Left renal pelvis (tissue), 4 donors: Measurements from ENCODE around the gene DCHS2. TPM values are rescaled to one million over a fixed set of nuclear protein-coding genes. Genes with fewer than 3 reads are reported as not detected.

Experiments
- DNase-seq, 4 donors: peaks; one replicate each; pipeline ENCODE4 v3.0.0-alpha.2; 2013; ENCODE audit warnings: low read depth in 4 of 4, low spot score in 3 of 4
- polyA plus RNA-seq, 4 donors: library from polyadenylated mRNA; unstranded; fragments of 120-200 nt; gene quantifications; one replicate each; pipeline ENCODE4 v1.2.1, GENCODE V29; 2013; ENCODE audit not compliant: insufficient read length in 4 of 4

The DCHS2 gene
- polyA plus RNA-seq, 4 donors, result 6.3 to 26.0 (median 8.1) TPM

GRCh38 chr4:154332681-154333421 is 158.7 kb downstream of the DCHS2 start:
- DNase-seq, result peak in 2 of 4 donors; percentile 6 to 9

GRCh38 chr4:154329939-154330338 is 161.7 kb downstream of the DCHS2 start:
- DNase-seq, result no peak

- DNase-seq, result peak in 1 of 4 donors; percentile 20
These were observed 162.2 kb downstream of the DCHS2 start for GRCh38 chr4:154329268-154329868.

- DNase-seq, result no peak
These were observed 163.6 kb downstream of the DCHS2 start for GRCh38 chr4:154328030-154328429.

GRCh38 chr4:154320521-154320920 is 171.1 kb downstream of the DCHS2 start:
- no peak for DNase-seq

- no peak for DNase-seq
These were observed 171.9 kb downstream of the DCHS2 start for GRCh38 chr4:154319736-154320135.

GRCh38 chr4:154317201-154317999 is 174.2 kb downstream of the DCHS2 start:
- no peak for DNase-seq

- DNase-seq, result no peak
These were observed 175.9 kb downstream of the DCHS2 start for GRCh38 chr4:154315741-154316140.

- peak in 2 of 4 donors; percentile 8 to 24 for DNase-seq
These were observed 177.4 kb downstream of the DCHS2 start for GRCh38 chr4:154314248-154314647.

GRCh38 chr4:154313004-154313585 is 178.5 kb downstream of the DCHS2 start:
- DNase-seq, result no peak

GRCh38 chr4:154312246-154312645 is 179.4 kb downstream of the DCHS2 start:
- no peak for DNase-seq

GRCh38 chr4:154310578-154310977 is 181.0 kb downstream of the DCHS2 start:
- DNase-seq, result no peak

GRCh38 chr4:154308207-154308606 is 183.4 kb downstream of the DCHS2 start:
- no peak for DNase-seq

GRCh38 chr4:154307451-154307850 is 184.1 kb downstream of the DCHS2 start:
- no peak for DNase-seq

- no peak for DNase-seq
These were observed 186.0 kb downstream of the DCHS2 start for GRCh38 chr4:154305616-154306015.

- no peak for DNase-seq
These were observed 186.9 kb downstream of the DCHS2 start for GRCh38 chr4:154304679-154305078.

GRCh38 chr4:154294652-154295350 is 196.8 kb downstream of the DCHS2 start:
- DNase-seq, result no peak

GRCh38 chr4:154293427-154293826 is 198.2 kb downstream of the DCHS2 start:
- DNase-seq, result no peak

GRCh38 chr4:154292589-154292988 is 199.0 kb downstream of the DCHS2 start:
- no peak for DNase-seq

- DNase-seq, result no peak
These were observed 214.4 kb downstream of the DCHS2 start for GRCh38 chr4:154277172-154277571.

- no peak for DNase-seq
These were observed 215.1 kb downstream of the DCHS2 start for GRCh38 chr4:154276496-154276895.
